NK-92 (cell line): ENCODE data around the gene CMTM1.
"Not testable (repeated sequence)": the region's sequence is repeated elsewhere in the genome, so short reads cannot be mapped to it uniquely, and the experiment has no call there.

Source experiments
- DNase-seq: peaks from one replicate; lab custom pipeline; 2025; ENCODE audit not compliant: unreplicated experiment; lab: John Stamatoyannopoulos, UW

Gene CMTM1

GRCh38 chr16:66588981-66589713 is 22.9 kb downstream of the CMTM1 start:
- DNase-seq = no peak

- DNase-seq = no peak
Measured at GRCh38 chr16:66590322-66590721, 24.1 kb downstream of the CMTM1 start.

GRCh38 chr16:66591018-66591417 is 24.8 kb downstream of the CMTM1 start:
- no peak for DNase-seq

- DNase-seq = no peak
Measured at GRCh38 chr16:66592241-66592640, 26.0 kb downstream of the CMTM1 start.

GRCh38 chr16:66592814-66593213 is 26.6 kb downstream of the CMTM1 start:
- no peak for DNase-seq

GRCh38 chr16:66594739-66595138 is 28.5 kb downstream of the CMTM1 start:
- DNase-seq = no peak

GRCh38 chr16:66596559-66596958 is 30.3 kb downstream of the CMTM1 start:
- not testable (repeated sequence) for DNase-seq

GRCh38 chr16:66596986-66597848 is 31.0 kb downstream of the CMTM1 start:
- DNase-seq = no peak

- DNase-seq = no peak
Measured at GRCh38 chr16:66598111-66598510, 31.9 kb downstream of the CMTM1 start.

GRCh38 chr16:66599726-66600125 is 33.5 kb downstream of the CMTM1 start:
- no peak for DNase-seq

- DNase-seq = no peak
Measured at GRCh38 chr16:66600477-66600876, 34.2 kb downstream of the CMTM1 start.

- no peak for DNase-seq
Measured at GRCh38 chr16:66601471-66601870, 35.2 kb downstream of the CMTM1 start.

GRCh38 chr16:66603537-66604375 is 37.5 kb downstream of the CMTM1 start:
- no peak for DNase-seq

- DNase-seq = no peak
Measured at GRCh38 chr16:66604376-66605176, 38.3 kb downstream of the CMTM1 start, which contains the start of gene CMTM3. Gene CMTM3 (plus strand): TSS chr16:66604704. CDS start chr16:66604806, 102 bp downstream.

GRCh38 chr16:66605177-66605978 is 39.1 kb downstream of the CMTM1 start:
- DNase-seq = no peak

GRCh38 chr16:66605979-66606751 is 39.9 kb downstream of the CMTM1 start:
- DNase-seq = no peak

GRCh38 chr16:66608241-66609138 is 42.3 kb downstream of the CMTM1 start:
- DNase-seq = no peak

GRCh38 chr16:66609139-66609510 is 42.9 kb downstream of the CMTM1 start:
- DNase-seq = no peak
